HG03066 (cell line): ENCODE results near the gene CHKA.
A peak's percentile ranks its signal among the peaks of the same experiment; 100 is the strongest.

ENCODE experiments used
- ATAC-seq: cut with Tn5 transposase; IDR thresholded peaks from one replicate; pipeline ENCODE4 v1.9.1; 2021; ENCODE audit warnings: low read depth; ENCODE audit not compliant: unreplicated experiment

The CHKA gene

GRCh38 chr11:68049509-68050370 lies 71.4 kb downstream of the CHKA start:
- no peak for ATAC-seq

- ATAC-seq = no peak
Observed at GRCh38 chr11:68048681-68049508, 72.3 kb downstream of the CHKA start.

GRCh38 chr11:68047437-68048290 lies 73.5 kb downstream of the CHKA start:
- no peak for ATAC-seq

- ATAC-seq = no peak
Observed at GRCh38 chr11:68044898-68045351, 76.3 kb downstream of the CHKA start.

GRCh38 chr11:68044145-68044813 lies 76.9 kb downstream of the CHKA start:
- no peak for ATAC-seq

GRCh38 chr11:68043349-68044144 lies 77.6 kb downstream of the CHKA start:
- no peak for ATAC-seq

GRCh38 chr11:68043029-68043348 lies 78.2 kb downstream of the CHKA start:
- no peak for ATAC-seq

- ATAC-seq = no peak
Observed at GRCh38 chr11:68042219-68043028, 78.8 kb downstream of the CHKA start.

GRCh38 chr11:68041617-68042218 lies 79.5 kb downstream of the CHKA start:
- ATAC-seq = no peak

GRCh38 chr11:68040957-68041591 lies 80.1 kb downstream of the CHKA start:
- no peak for ATAC-seq

- peak; percentile 54 for ATAC-seq
Observed at GRCh38 chr11:68040101-68040956, 80.9 kb downstream of the CHKA start.

GRCh38 chr11:68039526-68040086 lies 81.6 kb downstream of the CHKA start:
- peak; percentile 1 for ATAC-seq

GRCh38 chr11:68038718-68039525 lies 82.3 kb downstream of the CHKA start, which contains the start of gene TCIRG1:
Gene TCIRG1, plus strand, starts transcription at chr11:68039025. Its CDS starts 2,247 bp downstream, at chr11:68041272.
- no peak for ATAC-seq

GRCh38 chr11:68038226-68038717 lies 82.9 kb downstream of the CHKA start:
- ATAC-seq = no peak
